GM21717 (cell line): ENCODE measurements around the gene ERGIC2.
A peak's percentile ranks its signal among the peaks of the same experiment; 100 is the strongest.
"Not testable (repeated sequence)": the region's sequence is repeated elsewhere in the genome, so short reads cannot be mapped to it uniquely, and the experiment has no call there.

ENCODE experiments used
- ATAC-seq: cut with Tn5 transposase; IDR thresholded peaks from one replicate; pipeline ENCODE4 v1.9.1; 2021; ENCODE audit warnings: mild to moderate bottlenecking, moderate library complexity; ENCODE audit not compliant: unreplicated experiment

Gene ERGIC2, protein sequence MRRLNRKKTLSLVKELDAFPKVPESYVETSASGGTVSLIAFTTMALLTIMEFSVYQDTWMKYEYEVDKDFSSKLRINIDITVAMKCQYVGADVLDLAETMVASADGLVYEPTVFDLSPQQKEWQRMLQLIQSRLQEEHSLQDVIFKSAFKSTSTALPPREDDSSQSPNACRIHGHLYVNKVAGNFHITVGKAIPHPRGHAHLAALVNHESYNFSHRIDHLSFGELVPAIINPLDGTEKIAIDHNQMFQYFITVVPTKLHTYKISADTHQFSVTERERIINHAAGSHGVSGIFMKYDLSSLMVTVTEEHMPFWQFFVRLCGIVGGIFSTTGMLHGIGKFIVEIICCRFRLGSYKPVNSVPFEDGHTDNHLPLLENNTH

GRCh38 chr12:29380536-29381523 lies at the start of gene ERGIC2:
ERGIC2 (minus strand) TSS chr12:29381172; CDS start chr12:29371633, 9,539 bp downstream.
- ATAC-seq: peak; percentile 96

DNA sequence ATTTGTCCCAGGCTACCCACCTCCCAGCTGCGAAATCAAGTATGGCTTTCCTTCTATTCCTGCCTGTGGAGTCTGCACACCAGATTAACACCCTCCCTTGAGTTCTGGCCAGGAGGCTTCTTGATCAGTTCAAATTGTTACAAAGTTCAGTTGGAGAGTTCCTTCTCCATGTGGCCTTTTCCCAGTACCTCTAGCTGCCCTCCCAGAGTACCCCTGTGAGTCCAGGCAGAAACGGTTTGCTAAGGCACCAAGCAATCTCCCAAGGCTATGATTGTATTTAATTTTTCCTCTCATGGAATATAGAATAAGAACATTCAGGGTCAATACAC lies 49.7 kb upstream of the ERGIC2 start:
- ATAC-seq: no peak

DNA sequence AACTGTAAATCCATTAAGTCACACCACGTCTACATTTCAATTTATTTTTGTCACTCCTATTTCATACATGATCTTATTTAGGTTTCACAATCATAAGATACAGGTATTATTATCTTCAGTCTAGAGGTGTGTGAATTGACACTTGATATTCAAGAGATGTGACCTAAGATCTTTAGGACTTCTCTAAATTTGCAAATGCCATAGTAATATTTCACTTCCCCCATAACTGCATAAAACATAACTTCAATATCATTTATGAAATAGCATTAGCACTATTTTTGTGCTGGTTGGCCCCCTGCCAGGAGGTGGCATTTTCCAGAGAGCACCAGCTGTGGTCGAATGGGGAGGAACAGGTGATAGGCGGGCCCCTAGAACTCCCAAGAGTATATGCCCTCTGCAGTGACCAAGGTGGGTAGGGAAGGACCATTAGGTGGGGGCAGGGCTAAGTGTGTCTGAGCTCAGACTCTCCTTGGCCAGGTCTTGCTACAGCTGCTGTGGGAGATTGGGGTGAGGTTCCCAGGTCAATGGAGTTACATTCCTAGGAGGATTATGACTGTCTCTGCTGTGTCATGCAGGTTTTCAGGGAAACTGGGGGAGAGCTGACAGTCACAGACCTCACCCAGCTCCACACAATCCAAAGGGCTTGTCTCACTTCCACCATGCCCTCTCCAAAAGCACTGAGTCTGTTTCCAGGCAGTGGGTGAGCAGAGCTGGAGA lies 49.2 kb upstream of the ERGIC2 start:
- ATAC-seq: no peak

- no peak for ATAC-seq
Measured at GRCh38 chr12:29428633-29429032, 47.7 kb upstream of the ERGIC2 start.

DNA sequence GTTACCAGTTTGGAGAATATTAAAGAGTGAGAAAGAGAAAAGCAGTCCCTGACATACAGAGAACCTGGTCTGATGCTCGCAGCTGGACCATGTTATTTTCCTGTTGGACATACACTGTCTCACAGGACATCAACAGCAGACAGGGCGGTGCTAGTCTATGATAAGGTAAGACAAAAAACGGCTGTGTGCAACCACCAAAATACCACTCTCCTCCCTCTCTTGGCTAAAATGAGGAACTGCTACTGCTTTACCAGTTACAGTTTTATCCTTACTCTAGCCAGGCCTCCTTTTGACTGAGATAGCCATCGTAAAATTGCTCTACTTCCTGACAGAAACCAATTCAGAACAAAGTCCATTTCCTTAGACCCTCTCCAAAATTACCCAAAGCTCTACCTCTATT lies 47.0 kb upstream of the ERGIC2 start:
- peak; percentile 98 for ATAC-seq

- no peak for ATAC-seq
Measured at GRCh38 chr12:29426498-29426897, 45.5 kb upstream of the ERGIC2 start.

- ATAC-seq: no peak
Measured at GRCh38 chr12:29425722-29426121, 44.8 kb upstream of the ERGIC2 start.

DNA sequence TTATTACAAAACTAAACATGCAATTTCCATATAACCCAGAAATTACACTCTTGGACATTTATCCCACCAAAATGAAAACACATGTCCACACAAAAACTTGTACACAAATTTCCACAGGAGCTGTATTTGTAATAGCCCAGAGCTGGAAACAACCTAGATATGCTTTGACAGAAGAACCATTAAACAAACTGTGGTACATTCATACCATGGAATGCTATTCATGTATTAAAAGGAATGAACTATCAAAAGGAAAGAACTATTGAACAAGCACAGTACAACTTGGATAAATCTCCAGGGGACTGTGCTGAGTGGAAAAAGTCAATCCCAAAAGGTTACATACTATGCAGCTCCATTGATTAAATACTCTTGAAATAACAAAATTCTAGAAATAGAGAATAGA lies 35.8 kb upstream of the ERGIC2 start:
- no peak for ATAC-seq

DNA sequence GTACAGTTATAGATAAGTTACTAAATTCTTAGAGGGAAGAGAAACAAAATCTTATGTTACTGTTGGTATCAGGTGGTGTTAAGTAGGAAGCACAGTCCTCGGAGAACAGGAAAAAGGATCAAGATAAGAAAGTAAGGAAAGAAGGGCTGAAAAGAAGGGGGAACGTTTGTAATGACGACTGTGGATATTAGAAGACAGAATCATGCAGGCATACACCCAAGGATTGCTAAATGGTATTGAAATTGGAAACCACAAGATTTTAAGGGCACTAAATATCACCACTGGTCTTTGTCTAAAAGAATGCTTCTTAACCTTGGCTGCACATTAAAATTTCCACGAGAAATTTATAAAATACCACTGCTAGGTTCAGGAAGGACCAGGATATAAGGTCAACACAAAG lies 34.1 kb upstream of the ERGIC2 start:
- ATAC-seq: no peak

DNA sequence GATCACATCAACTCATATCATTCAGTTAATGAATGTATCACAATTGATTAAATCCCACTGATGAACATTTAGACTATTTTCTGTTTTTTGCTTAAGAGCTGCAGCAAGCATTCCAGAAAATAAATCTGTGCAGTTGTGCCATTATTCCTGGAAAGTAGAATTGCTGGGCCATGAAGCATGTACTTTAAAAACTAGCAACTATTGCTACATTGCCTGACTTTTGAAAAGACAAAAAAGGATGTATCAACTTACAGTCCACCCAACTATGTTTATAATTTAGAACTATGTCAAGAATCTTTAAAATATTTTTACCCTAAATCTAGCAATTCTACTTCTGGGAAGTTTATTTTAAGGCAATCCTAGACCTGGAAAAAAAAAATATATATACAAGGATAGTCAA lies 33.4 kb upstream of the ERGIC2 start:
- ATAC-seq: no peak

DNA sequence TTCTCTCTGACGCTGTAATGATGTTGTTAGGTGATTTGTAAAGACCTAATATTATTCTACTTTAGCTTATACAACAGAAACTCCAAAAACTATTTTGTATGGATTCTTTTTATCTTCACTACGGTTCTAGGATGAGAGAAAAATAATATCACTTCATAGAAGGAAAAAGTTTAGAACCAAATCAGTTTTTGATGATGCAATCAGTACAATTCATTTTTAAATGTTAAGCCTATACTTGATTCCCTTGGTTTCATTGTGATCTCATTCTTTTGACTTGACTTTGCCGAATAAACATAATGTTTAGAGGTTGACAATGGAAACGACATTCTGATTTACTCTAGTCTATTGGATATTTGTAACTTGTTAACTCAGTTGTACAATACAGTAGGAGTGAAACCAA lies 24.6 kb upstream of the ERGIC2 start:
- no peak for ATAC-seq

DNA sequence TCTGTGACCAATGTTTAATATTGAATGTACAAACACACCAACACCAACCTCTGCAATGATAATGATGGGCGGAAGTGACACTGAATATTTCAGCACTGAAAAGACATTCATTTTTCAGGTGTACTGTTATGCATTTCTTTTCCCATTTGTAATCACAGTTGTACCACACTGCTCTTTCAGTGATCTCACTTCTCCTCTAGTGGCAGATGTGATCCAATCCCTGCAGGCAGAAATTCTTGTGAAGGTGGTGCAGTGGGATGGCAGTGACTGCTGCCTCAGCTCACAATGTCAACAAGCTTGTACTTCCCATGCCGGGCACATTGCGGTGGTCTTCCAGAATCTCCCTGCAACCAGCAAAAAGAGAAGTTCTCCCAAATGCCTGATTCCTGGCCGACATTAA lies 23.0 kb upstream of the ERGIC2 start:
- ATAC-seq: no peak

DNA sequence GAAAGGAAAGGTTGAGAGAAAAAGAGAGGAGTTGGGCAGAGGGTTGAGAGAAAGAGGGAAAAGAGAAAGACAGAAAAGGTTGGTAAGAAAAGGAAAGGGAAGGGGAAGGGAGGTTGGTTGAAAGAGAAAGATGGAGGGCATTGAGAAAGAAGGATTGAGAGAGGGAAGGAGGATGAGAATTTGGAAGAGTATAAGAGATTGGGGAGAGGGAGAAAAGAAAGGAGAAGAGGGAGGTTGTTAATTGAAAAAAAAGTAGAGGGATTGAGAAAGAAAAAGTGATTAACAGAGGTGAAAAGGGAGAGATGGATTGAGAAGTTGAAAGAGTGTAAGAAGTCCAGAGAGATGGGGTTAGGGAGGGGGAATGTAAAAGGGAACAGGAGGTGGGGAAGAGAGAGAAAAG lies 21.5 kb upstream of the ERGIC2 start:
- no peak for ATAC-seq

GRCh38 chr12:29398495-29398894 lies 17.5 kb upstream of the ERGIC2 start:
- ATAC-seq: peak; percentile 68

DNA sequence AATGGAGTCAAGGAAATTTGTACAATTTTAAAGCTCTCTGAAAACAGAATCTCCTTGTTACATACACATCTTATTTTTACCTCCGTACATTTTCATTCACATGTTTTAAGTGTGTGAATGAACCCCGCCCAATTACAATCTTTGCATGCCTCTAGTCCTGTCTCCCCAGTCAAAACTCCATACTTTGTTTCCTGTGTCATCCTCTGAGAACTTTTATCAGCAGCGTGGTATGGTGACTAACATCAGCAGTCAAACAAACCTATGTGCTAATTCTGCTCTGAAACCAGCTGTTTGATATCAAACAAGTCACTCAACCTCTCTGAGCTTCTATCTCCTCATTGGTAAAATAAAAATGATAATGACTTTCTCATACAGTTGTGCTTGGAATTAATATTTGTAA lies 15.8 kb upstream of the ERGIC2 start:
- ATAC-seq: no peak

DNA sequence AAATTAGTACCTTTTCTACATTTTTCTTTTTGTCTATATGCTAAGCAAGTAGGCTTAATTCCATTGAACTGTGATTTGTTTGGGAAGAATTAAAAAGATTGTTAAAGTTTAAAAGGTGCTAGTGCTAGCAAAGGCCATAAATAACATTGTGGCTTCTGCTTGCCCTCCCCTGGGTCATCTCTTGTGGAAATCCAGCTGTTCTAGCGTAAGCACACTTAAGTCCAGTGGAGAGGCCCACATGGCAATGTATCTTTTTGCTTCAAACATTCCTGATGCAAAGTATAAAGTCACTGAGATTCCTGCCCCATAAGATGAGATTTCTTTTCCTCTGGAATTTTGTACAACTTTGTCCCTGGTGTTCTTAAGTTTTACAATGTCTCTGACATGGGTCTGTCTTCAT lies 14.4 kb upstream of the ERGIC2 start:
- no peak for ATAC-seq

DNA sequence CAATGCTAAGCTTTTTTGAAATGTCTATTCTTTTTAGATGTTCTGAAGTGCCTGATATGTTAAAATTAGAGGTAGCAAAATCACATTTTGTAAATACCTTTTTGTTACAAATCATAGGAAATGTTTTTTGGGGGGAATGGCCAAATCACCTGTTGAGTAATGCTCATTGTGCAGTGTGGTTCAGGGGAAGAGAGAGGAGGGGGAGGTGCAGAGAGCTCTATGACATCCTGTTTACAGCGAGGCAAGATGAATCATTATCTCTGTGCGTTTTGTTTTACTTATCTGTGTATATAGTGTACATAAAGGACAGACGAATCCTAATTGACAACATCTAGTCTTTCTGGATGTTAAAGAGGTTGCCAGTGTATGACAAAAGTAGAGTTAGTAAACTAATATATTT lies 9.4 kb upstream of the ERGIC2 start:
- ATAC-seq: not testable (repeated sequence)

GRCh38 chr12:29389295-29389919 lies 8.4 kb upstream of the ERGIC2 start:
- ATAC-seq: no peak

GRCh38 chr12:29386084-29386680 lies 5.2 kb upstream of the ERGIC2 start:
- not testable (repeated sequence) for ATAC-seq

- not testable (repeated sequence) for ATAC-seq
Measured at GRCh38 chr12:29385194-29385593, 4.2 kb upstream of the ERGIC2 start.
